DOHH2 (cell line): ENCODE data around the gene MBOAT7.

Experiments
- H3F3A ChIP-seq: fragments of 200-600 bp; sonication (generic), shearing (Covaris generic); 2 replicates; pipeline ENCODE4 v1.6.0; 2016; ENCODE audit warnings: antibody characterized with exemption, mild to moderate bottlenecking; ENCODE audit not compliant: control insufficient read depth, insufficient read depth
- H3K27ac ChIP-seq: fragments of 200-600 bp; sonication (generic); 2 replicates; pipeline ENCODE4 v1.5.1; 2014; ENCODE audit warnings: low read depth, mild to moderate bottlenecking, low read length, moderate library complexity
- H3K27me3 ChIP-seq: fragments of 200-600 bp; sonication (generic); 2 replicates; pipeline ENCODE4 v1.6.1; 2014; ENCODE audit warnings: mild to moderate bottlenecking, low read length, mixed read lengths; ENCODE audit not compliant: control insufficient read depth
- H3K36me3 ChIP-seq: fragments of 200-600 bp; sonication (generic); 2 replicates; pipeline ENCODE4 v1.6.1; 2014; ENCODE audit warnings: mild to moderate bottlenecking, low read length, moderate library complexity, mixed read lengths; ENCODE audit not compliant: control insufficient read depth
- H3K4me1 ChIP-seq: fragments of 200-600 bp; sonication (generic); 2 replicates; pipeline ENCODE4 v1.6.1; 2014; ENCODE audit warnings: mild to moderate bottlenecking, low read length, mixed read lengths; ENCODE audit not compliant: control insufficient read depth
- H3K4me2 ChIP-seq: fragments of 200-600 bp; sonication (generic); 2 replicates; pipeline ENCODE4 v1.6.0; 2014; ENCODE audit warnings: mild to moderate bottlenecking, low read length, moderate library complexity
- H3K4me3 ChIP-seq: fragments of 200-600 bp; sonication (generic); 2 replicates; pipeline ENCODE4 v1.5.1; 2014; ENCODE audit warnings: mild to moderate bottlenecking, low read length, mixed read lengths
- H3K79me2 ChIP-seq: fragments of 200-600 bp; sonication (generic); 2 replicates; pipeline ENCODE4 v1.6.1; 2014; ENCODE audit warnings: mild to moderate bottlenecking, low read length, mixed read lengths; ENCODE audit not compliant: control insufficient read depth
- H3K9me2 ChIP-seq: fragments of 200-600 bp; sonication (generic); replicated peaks from 2 replicates; pipeline ENCODE4 v1.6.1; 2014; ENCODE audit warnings: mild to moderate bottlenecking, low read length, mixed read lengths; ENCODE audit not compliant: control insufficient read depth
- H3K9me3 ChIP-seq: fragments of 200-600 bp; sonication (generic); 2 replicates; pipeline ENCODE4 v1.6.1; 2014; ENCODE audit warnings: antibody characterized with exemption, low read length, mixed read lengths; ENCODE audit not compliant: control insufficient read depth, insufficient read depth
- H4K20me1 ChIP-seq: fragments of 200-600 bp; sonication (generic); 2 replicates; pipeline ENCODE4 v1.6.0; 2014; ENCODE audit warnings: low read depth, mild to moderate bottlenecking, antibody characterized with exemption, low read length, moderate library complexity; ENCODE audit not compliant: control insufficient read depth, insufficient read depth
- CTCF ChIP-seq: fragments of 200-600 bp; sonication (generic); IDR thresholded peaks from one replicate; pipeline ENCODE4 v1.5.1; 2014; ENCODE audit warnings: antibody characterized with exemption, mild to moderate bottlenecking, low read depth, low read length; ENCODE audit not compliant: poor library complexity, severe bottlenecking
- EZH2phosphoT487 ChIP-seq: fragments of 200-600 bp; sonication (generic); IDR thresholded peaks from 2 replicates; pipeline ENCODE4 v1.6.1; 2017; ENCODE audit warnings: borderline replicate concordance, mild to moderate bottlenecking, antibody characterized with exemption, low read length, moderate library complexity, mixed read lengths

MBOAT7 gene

GRCh38 chr19:54160854-54161253 lies 28.5 kb downstream of the MBOAT7 start:
- Histone ChIP-seq H4K20me1 (peaks cover 5% of the 10 kb centered on the region), H3K9me3 (no peaks in the 10 kb centered on the region), H3K4me1 (peaks cover 34% of the 10 kb centered on the region), H3K27me3 (no peaks in the 10 kb centered on the region), H3K79me2 (peaks cover 28% of the 10 kb centered on the region), H3K4me3 (peak overlapping the region; percentile 98), H3K36me3 (peaks cover 18% of the 10 kb centered on the region), H3K9me2 (no peaks in the 10 kb centered on the region), H3K27ac (no peak overlapping the region), H3K4me2 (peak overlapping the region; percentile 93), H3F3A (peaks cover 3% of the 10 kb centered on the region; the same call in 1 of the 2 replicates)
- TF ChIP-seq EZH2phosphoT487 = no peak
- no peak for TF ChIP-seq CTCF

- Histone ChIP-seq H3K27me3 (no peaks in the 10 kb centered on the region), H3K4me3 (peak overlapping the region; percentile 98), H3K36me3 (peaks cover 23% of the 10 kb centered on the region), H3K27ac (peak overlapping the region; percentile 54), H3K4me1 (peaks cover 34% of the 10 kb centered on the region), H3K9me2 (no peaks in the 10 kb centered on the region), H3F3A (peaks cover 3% of the 10 kb centered on the region; the same call in 1 of the 2 replicates), H3K4me2 (peak overlapping the region; percentile 93), H3K9me3 (no peaks in the 10 kb centered on the region), H3K79me2 (peaks cover 28% of the 10 kb centered on the region), H4K20me1 (peaks cover 5% of the 10 kb centered on the region)
- no peak for TF ChIP-seq EZH2phosphoT487
Observed at GRCh38 chr19:54160182-54160811, 29.1 kb downstream of the MBOAT7 start.

GRCh38 chr19:54159352-54160181 lies 29.8 kb downstream of the MBOAT7 start, which contains the start of gene LENG1:
LENG1 (minus strand) TSS chr19:54159721; CDS start chr19:54159695, 26 bp downstream.
- no peak for TF ChIP-seq EZH2phosphoT487
- peak; percentile 58 for TF ChIP-seq CTCF
- Histone ChIP-seq H3K4me2 (peak within 1 kb of the TSS; percentile 97), H3K4me3 (peak within 1 kb of the TSS; percentile 98), H3K79me2 (peaks cover 28% of the 10 kb centered on the region), H4K20me1 (peaks cover 5% of the 10 kb centered on the region), H3K27me3 (no peaks in the 10 kb centered on the region), H3K4me1 (peaks cover 34% of the 10 kb centered on the region), H3K9me2 (no peaks in the 10 kb centered on the region), H3K9me3 (no peaks in the 10 kb centered on the region), H3K36me3 (peaks cover 30% of the 10 kb centered on the region), H3K27ac (peak within 1 kb of the TSS; percentile 75), H3F3A (peaks cover 3% of the 10 kb centered on the region; the same call in 1 of the 2 replicates)
